ENCODE data around the gene ZBTB7B.

ZBTB7B gene

DNA sequence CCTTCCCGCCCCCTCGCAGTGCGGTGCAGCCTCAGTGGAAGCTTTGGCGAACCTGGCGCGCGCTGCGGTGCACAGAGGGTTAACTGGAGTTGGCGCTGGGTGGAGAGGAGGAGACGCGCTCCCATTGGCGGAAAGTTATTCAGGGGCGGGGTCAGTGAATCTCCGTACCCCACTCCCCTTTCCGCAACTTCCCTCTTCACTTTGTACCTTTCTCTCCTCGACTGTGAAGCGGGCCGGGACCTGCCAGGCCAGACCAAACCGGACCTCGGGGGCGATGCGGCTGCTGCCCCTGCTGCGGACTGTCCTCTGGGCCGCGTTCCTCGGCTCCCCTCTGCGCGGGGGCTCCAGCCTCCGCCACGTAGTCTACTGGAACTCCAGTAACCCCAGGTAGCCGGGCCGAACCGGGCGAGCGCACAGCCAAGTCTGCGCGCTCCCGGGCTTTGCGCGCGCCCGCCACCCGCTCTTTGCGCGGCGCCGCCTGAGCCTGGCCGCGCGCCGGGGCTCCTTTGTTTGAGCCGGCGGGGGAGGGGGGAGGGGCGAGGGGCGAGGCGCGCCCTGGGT is 61.0 kb downstream of the ZBTB7B start, which contains the start of gene EFNA4:
EFNA4 (plus strand) TSS at position 191 of the 561 bp plus-strand sequence; CDS start at position 275, 84 bp downstream.
- DNase-seq, result peak; percentile 89

GRCh38 chr1:155064111-155064831 is 61.7 kb downstream of the ZBTB7B start:
- peak; percentile 70 for DNase-seq

GRCh38 chr1:155064832-155065429 is 62.3 kb downstream of the ZBTB7B start:
- DNase-seq, result no peak

GRCh38 chr1:155066777-155067176 is 64.2 kb downstream of the ZBTB7B start:
- DNase-seq, result no peak

Data from activated CD8-positive, alpha-beta memory T cell treated with anti-CD3 and anti-CD28 coated beads for 24 hours (primary cell).